ENCODE data around the gene CFAP100.

- TF ChIP-seq POLR2A (IDR thresholded peaks at IDR 0.05): no peak
- TF ChIP-seq CTCF (IDR thresholded peaks at IDR 0.05): no peak
Measured at GRCh38 chr3:126358816-126359181, 35.9 kb upstream of the CFAP100 start.
